Astrocyte of the cerebellum (primary cell): Measurements from ENCODE around the gene C19orf38.

Source experiments
- DNase-seq: peaks from one replicate; pipeline ENCODE4 v3.0.0-alpha.2; 2011; ENCODE audit warnings: low read depth
- H3K4me3 ChIP-seq: 2 replicates; pipeline ENCODE4 v1.5.1; 2011; ENCODE audit warnings: mild to moderate bottlenecking, low read depth, low read length, moderate library complexity
- in situ Hi-C: cut with HindIII; loops from 2 replicates; pipeline ENCODE4 v1.10.0; 2017; ENCODE audit warnings: low sequenced_read_pairs
- TF ChIP-seq, protein P1 (sequence below): IDR thresholded peaks from 2 replicates; pipeline ENCODE4 v1.5.1; 2012; ENCODE audit warnings: low read length, low read depth, moderate library complexity, mild to moderate bottlenecking; ENCODE audit errors: missing control alignments

C19orf38 gene

GRCh38 chr19:10915130-10916091 lies 67.2 kb downstream of the C19orf38 start:
- in situ Hi-C loops: loop anchor here (10.0 kb wide), 1 partner anchor 129 kb away; no protein-coding TSS in a partner anchor
- no peak for DNase-seq
- TF ChIP-seq, protein P1, sequence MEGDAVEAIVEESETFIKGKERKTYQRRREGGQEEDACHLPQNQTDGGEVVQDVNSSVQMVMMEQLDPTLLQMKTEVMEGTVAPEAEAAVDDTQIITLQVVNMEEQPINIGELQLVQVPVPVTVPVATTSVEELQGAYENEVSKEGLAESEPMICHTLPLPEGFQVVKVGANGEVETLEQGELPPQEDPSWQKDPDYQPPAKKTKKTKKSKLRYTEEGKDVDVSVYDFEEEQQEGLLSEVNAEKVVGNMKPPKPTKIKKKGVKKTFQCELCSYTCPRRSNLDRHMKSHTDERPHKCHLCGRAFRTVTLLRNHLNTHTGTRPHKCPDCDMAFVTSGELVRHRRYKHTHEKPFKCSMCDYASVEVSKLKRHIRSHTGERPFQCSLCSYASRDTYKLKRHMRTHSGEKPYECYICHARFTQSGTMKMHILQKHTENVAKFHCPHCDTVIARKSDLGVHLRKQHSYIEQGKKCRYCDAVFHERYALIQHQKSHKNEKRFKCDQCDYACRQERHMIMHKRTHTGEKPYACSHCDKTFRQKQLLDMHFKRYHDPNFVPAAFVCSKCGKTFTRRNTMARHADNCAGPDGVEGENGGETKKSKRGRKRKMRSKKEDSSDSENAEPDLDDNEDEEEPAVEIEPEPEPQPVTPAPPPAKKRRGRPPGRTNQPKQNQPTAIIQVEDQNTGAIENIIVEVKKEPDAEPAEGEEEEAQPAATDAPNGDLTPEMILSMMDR: no peak
- H3K4me3 ChIP-seq: no peak overlapping the region

- in situ Hi-C loops: loop anchor here (10.0 kb wide), 1 partner anchor 128 kb away; no protein-coding TSS in a partner anchor
Observed at GRCh38 chr19:10916602-10917001, 68.4 kb downstream of the C19orf38 start.

GRCh38 chr19:10918359-10918758 lies 70.1 kb downstream of the C19orf38 start:
- no peak overlapping the region for H3K4me3 ChIP-seq
- in situ Hi-C loops: loop anchor here (10.0 kb wide), 1 partner anchor 126 kb away; no protein-coding TSS in a partner anchor
- no peak for DNase-seq
- TF ChIP-seq, protein P1: no peak

More at GRCh38 chr19:10916602-10917001, 68.4 kb downstream of the C19orf38 start:
- TF ChIP-seq, protein P1: no peak
- no peak overlapping the region for H3K4me3 ChIP-seq
- no peak for DNase-seq
